Transverse colon (tissue), 4 donors: ENCODE results near the gene RSRC1. TPM values are rescaled to one million over a fixed set of nuclear protein-coding genes. Genes with fewer than 3 reads are reported as not detected.
A peak's percentile ranks its signal among the peaks of the same experiment; 100 is the strongest.

Experiments
- DNase-seq: peaks from one replicate; pipeline ENCODE4 v3.0.0-alpha.2; 2019
- H3K27ac ChIP-seq, 4 donors: fragments of 200-600 bp; sonication (generic); 2 replicates each; pipeline ENCODE4 v1.5.1; 2016 to 2018; ENCODE audit warnings: inconsistent platforms in 4 of 4
- H3K27me3 ChIP-seq: fragments of 200-600 bp; sonication (generic); 2 replicates; pipeline ENCODE4 v1.5.1; 2017; ENCODE audit warnings: inconsistent platforms
- H3K36me3 ChIP-seq, 4 donors: fragments of 200-600 bp; sonication (generic); 2 replicates each; pipeline ENCODE4 v1.5.1; 2017 to 2019; ENCODE audit warnings: inconsistent platforms in 4 of 4
- H3K4me1 ChIP-seq, 4 donors: fragments of 200-600 bp; sonication (generic); 2 replicates each; pipeline ENCODE4 v1.5.1; 2017 to 2020; ENCODE audit warnings: inconsistent platforms in 4 of 4
- H3K4me3 ChIP-seq, 4 donors: fragments of 200-600 bp; sonication (generic); 1 replicate in 1 of 4; 2 replicates in 3 of 4; pipeline versions ENCODE4 v1.5.1 to v1.6.1; 2017 to 2019; ENCODE audit warnings: inconsistent platforms in 4 of 4
- H3K9me3 ChIP-seq, 2 donors: fragments of 200-600 bp; sonication (generic); 2 replicates each; pipeline ENCODE4 v1.5.1; 2017 to 2019; ENCODE audit warnings: inconsistent platforms in 2 of 2
- CTCF ChIP-seq, 5 experiments: fragments of 200-600 bp in 3 of 5; fragments of 450-650 bp in 2 of 5; sonication (generic) in 3 of 5; IDR thresholded peaks; 1 replicate in 2 of 5; 2 replicates in 3 of 5; pipeline ENCODE4 v1.5.1; 2016 to 2017; ENCODE audit warnings: antibody characterized with exemption in 5 of 5, inconsistent platforms in 3 of 5, mild to moderate bottlenecking in 2 of 5, moderate library complexity in 1 of 5
- EP300 ChIP-seq: sonication (generic); formaldehyde crosslinking; IDR thresholded peaks from one replicate; pipeline ENCODE4 v1.6.1; 2017; ENCODE audit warnings: antibody characterized with exemption, low read depth
- POLR2A ChIP-seq: fragments of 450-650 bp; IDR thresholded peaks from one replicate; pipeline ENCODE4 v1.6.1; 2016; ENCODE audit warnings: antibody characterized with exemption, mild to moderate bottlenecking, moderate library complexity
- POLR2AphosphoS5 ChIP-seq, 3 donors: sonication (generic); formaldehyde crosslinking; IDR thresholded peaks; one replicate each; pipeline ENCODE4 v1.6.1; 2016; ENCODE audit warnings: antibody characterized with exemption in 3 of 3
- WGBS, 2 donors: methylation state at CpG; one replicate each; pipeline ENCODE4 v1.1.5; 2018; ENCODE audit warnings: low coverage in 1 of 2; 5-methylcytosine and 5-hydroxymethylcytosine counted together
- in situ Hi-C, 4 donors: fragments of 200-750 bp; cut with MboI; loops; one replicate each; pipeline versions ENCODE4 v1.15.0 to v1.15.1; 2017; ENCODE audit warnings: low sequenced_read_pairs in 3 of 4, low pct_ligation_motif_present in 1 of 4, low pct_unique_long_range_greater_than_20kb in 1 of 4
- intact Hi-C: fragments of 100-400 bp; cut with DNase I; formaldehyde crosslinking; loops from one replicate; pipeline ENCODE4 v1.15.1; 2023; ENCODE audit warnings: low total_unique reads
- total RNA-seq, 4 donors: library from RNA; depleted of rRNA; stranded (reverse); fragments of >200 nt; gene quantifications; one replicate each; pipeline ENCODE4 v1.1.0, GENCODE V29; 2016

RSRC1 gene
- total RNA-seq, 4 donors from 2014 or later: 5.6 to 65.1 (median 37.1) TPM

DNA sequence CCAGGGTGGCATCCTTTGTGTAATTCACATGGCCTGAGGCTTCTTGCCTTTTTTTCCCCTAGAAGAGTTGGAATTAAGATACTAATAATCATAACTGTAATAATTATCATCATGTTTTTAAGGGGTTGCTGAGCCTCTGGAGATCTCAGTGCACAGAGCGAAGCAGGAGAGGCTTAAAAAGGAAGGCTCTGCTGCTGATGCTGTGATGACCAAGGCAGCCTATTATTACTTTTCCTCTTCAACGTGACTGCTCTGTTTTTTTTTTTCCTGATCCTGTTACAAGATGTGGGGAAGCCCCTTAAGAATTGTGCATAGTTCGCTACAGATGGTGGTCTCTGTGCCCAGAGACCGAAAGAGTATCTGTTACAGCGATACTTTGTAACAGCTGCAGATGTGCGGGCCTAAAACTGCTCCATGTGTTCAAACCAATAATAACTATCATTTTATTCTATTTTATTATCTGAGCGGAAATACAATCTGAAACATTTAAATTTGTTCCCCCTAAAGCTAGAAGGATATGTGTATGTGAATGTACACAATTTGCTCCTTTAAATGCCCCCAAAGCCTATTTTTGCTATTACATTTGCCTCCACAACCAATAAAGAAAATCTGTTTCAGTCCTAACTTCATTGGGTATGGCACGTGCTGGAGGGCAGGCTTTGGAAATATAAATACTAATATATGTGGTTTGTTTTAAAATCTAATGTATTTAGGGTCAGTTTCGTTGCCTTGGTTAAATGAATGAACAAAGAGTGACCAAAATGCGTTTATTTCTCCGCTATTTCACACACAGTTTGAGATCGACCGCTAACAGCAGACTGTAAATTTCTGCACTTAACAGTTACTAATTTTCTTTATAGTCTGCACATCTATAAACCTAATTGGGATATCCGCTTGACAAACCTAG, 8.3 kb upstream of the RSRC1 start:
- no peaks in the 10 kb centered on the region for H3K9me3 ChIP-seq
- peaks cover 100% of the 10 kb centered on the region for H3K27me3 ChIP-seq
- DNase-seq: no peak
- TF ChIP-seq CTCF (IDR thresholded peaks at IDR 0.05): no peak
- TF ChIP-seq POLR2A: no peak
- TF ChIP-seq EP300: no peak
- TF ChIP-seq POLR2AphosphoS5 (IDR thresholded peaks at IDR 0.05): no peak
- WGBS, 2 donors: 41 to 49% methylated on average over 10 to 14 of the region's 14 CpGs
- H3K36me3 ChIP-seq: no peaks in the 10 kb centered on the region
- H3K4me1 ChIP-seq: peaks cover 10 to 51% (median 43%) of the 10 kb centered on the region in 4 donors
- intact Hi-C loops: no loop called here
- in situ Hi-C loops: no loop called here
- H3K27ac ChIP-seq: no peak overlapping the region
- no peak overlapping the region for H3K4me3 ChIP-seq

DNA sequence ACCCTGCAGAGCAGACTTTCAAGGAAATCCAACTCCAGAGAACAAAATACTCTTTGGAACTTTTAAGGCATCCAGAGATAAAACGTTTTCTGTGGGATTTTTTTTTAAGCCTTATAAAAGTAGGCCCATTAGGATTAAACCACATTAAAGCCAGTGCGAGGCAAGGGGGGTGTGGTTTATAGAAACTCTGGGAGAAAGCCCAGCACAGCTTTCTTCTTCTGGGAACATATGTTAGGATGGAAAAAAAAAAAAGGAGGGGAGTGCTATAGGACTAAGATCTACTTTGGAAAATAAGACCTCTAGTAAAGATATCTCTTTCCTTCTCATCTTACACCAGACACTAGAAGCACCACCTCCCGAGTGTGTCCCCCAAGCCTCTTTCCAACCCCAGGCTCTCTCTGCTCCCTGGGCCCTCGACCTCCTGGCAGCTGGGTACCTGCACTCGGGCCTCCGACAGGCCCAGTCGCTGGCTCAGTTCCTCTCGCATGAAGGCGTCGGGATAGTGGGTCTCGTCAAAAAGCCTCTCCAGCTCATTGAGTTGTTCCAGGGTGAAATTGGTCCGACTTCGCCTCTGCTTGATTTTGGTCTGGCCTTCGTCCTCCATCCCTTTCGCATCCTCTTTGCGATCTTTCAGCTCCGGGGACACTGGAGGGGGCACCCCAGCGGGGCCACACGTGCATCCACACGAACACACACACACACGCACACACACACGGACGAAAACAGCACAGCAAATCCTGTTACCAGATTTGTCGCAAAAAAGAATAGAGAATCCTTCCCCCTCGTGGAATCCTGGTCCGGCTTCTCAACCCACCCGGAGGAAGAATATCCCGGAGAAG, 7.4 kb upstream of the RSRC1 start:
- Histone ChIP-seq H3K4me3 (no peak overlapping the region), H3K27ac (no peak overlapping the region), H3K27me3 (peaks cover 100% of the 10 kb centered on the region), H3K36me3 (no peaks in the 10 kb centered on the region), H3K9me3 (no peaks in the 10 kb centered on the region), H3K4me1 (peaks cover 14 to 54% (median 50%) of the 10 kb centered on the region in 4 donors)
- intact Hi-C loops (no loop called here), in situ Hi-C loops (no loop called here)
- no peak for TF ChIP-seq POLR2A
- no peak for TF ChIP-seq EP300
- no peak for TF ChIP-seq CTCF (IDR thresholded peaks at IDR 0.05)
- no peak for TF ChIP-seq POLR2AphosphoS5 (IDR thresholded peaks at IDR 0.05)
- 20% methylated on average over 28 of the region's 28 CpGs; no CpG with 5 or more reads in 1 of the 2 donors for WGBS, 2 donors
- no peak for DNase-seq

- in situ Hi-C loops: no loop called here
- Histone ChIP-seq H3K9me3 (no peaks in the 10 kb centered on the region), H3K4me1 (peaks cover 14 to 45% (median 42%) of the 10 kb centered on the region in 4 donors), H3K27me3 (peaks cover 100% of the 10 kb centered on the region), H3K4me3 (peak overlapping the region in 1 of 4 donors; percentile 30), H3K27ac (no peak overlapping the region), H3K36me3 (no peaks in the 10 kb centered on the region)
- intact Hi-C loops: no loop called here
- DNase-seq: peak; percentile 55
- 3% methylated on average over 37 of the region's 52 CpGs; no CpG with 5 or more reads in 1 of the 2 donors for WGBS, 2 donors
- peak in 1 of 3 donors; percentile 6 for TF ChIP-seq POLR2AphosphoS5 (IDR thresholded peaks at IDR 0.05)
- no peak for TF ChIP-seq POLR2A
- TF ChIP-seq CTCF (IDR thresholded peaks at IDR 0.05): no peak
- no peak for TF ChIP-seq EP300
Measured at GRCh38 chr3:158103081-158103886, 6.6 kb upstream of the RSRC1 start.
